HK-2 (cell line): ENCODE data around the gene DUSP8.
"Not testable (repeated sequence)": the region's sequence is repeated elsewhere in the genome, so short reads cannot be mapped to it uniquely, and the experiment has no call there.

Experiments used
- DNase-seq: peaks from one replicate; pipeline ENCODE4 v3.0.0-alpha.2; 2018; ENCODE audit not compliant: unreplicated experiment

The DUSP8 gene

GRCh38 chr11:1516273-1517067 is 55.6 kb downstream of the DUSP8 start:
- DNase-seq = peak; percentile 16

GRCh38 chr11:1515082-1516060 is 56.7 kb downstream of the DUSP8 start:
- DNase-seq = peak; percentile 73

- DNase-seq = no peak
These were observed 57.6 kb downstream of the DUSP8 start for GRCh38 chr11:1514336-1515061.

DNA sequence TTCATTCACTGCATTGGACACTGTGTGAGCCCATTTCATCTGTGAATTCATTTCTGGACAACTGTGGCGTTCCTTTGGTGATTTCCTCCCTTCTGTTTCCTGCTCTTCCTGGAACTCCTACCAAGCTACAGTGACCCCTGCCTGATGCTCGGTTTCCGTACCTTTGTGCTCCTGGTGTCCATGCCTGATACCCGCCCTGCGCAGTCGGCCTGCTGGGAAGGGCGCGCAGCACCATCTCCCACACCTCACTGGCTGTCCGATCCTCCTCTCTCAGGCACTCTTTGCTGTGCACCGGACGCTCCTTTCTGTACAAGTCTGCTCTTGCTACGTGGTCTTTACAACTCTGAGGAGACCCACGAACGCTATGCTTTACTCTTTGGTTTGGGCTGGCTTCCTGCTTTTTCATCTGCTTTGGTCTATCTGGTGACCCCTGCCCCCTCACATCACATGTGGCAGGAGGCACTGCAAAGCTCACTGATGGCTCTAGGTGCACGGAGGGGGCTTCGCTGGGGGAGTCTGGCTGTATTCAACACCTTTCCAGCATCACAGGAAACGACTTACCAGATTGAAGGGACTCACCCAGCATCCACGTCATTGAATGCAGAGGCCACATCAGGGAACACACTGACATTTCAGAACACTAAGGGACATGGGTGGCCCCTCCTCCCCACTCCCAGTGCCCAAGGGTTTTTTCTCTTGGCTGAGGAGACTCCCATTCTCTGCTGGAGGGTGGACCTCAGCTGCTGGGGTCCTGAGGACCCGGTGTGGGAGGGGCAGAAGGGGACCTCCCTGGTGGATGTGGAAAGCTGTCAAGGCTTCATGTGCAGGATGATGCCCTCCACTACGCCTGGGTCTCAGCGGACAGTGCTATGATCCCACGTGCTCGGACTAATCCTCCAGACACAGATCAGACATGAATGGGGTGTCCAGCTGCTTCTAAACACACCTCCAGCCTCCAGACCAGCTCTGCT is 58.5 kb downstream of the DUSP8 start:
- no peak for DNase-seq

DNA sequence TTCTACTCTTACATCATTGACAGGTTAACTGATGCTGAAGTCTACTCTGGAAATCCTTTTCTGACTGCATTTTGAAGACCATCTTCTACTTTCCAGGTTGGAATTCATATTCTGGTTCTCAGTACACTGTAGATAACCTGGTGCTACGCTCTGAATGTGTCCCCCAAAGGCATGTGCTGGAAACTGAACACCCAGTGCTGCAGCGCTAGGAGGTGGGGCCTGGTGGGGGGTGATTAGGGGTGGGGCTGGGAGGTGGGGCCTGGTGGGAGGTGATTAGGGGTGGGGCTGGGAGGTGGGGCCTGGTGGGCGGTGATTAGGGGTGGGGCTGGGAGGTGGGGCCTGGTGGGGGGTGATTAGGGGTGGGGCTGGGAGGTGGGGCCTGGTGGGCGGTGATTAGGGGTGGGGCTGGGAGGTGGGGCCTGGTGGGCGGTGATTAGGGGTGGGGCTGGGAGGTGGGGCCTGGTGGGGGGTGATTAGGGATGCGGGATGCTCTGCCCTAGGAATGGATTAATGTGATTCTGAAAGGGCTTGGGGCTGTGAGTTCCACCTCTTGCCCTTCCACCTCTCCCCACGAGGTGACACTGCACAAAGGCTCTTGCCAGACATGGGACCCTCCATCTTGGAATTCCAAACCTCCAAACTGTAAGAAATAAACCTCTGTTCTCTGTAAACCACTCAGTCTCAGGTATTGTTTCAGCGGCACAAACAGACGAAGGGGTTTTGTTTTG is 59.4 kb downstream of the DUSP8 start:
- DNase-seq = not testable (repeated sequence)

- no peak for DNase-seq
These were observed 60.1 kb downstream of the DUSP8 start for GRCh38 chr11:1511937-1512496.

GRCh38 chr11:1510928-1511327 is 61.1 kb downstream of the DUSP8 start:
- no peak for DNase-seq

DNA sequence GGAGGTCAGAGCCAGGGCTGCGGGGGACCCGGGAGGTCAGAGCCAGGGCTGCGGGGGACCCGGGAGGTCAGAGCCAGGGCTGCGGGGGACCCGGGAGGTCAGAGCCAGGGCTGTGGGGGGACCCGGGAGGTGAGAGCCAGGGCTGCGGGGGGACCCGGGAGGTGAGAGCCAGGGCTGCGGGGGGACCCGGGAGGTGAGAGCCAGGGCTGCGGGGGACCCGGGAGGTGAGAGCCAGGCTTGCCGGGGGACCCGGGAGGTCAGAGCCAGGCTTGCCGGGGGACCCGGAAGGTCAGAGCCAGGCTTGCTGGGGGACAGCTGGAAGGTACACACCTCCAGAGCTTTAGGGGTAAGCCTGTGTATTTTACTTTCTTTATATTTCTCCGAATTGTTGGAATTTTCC is 61.7 kb downstream of the DUSP8 start:
- DNase-seq = not testable (repeated sequence)

DNA sequence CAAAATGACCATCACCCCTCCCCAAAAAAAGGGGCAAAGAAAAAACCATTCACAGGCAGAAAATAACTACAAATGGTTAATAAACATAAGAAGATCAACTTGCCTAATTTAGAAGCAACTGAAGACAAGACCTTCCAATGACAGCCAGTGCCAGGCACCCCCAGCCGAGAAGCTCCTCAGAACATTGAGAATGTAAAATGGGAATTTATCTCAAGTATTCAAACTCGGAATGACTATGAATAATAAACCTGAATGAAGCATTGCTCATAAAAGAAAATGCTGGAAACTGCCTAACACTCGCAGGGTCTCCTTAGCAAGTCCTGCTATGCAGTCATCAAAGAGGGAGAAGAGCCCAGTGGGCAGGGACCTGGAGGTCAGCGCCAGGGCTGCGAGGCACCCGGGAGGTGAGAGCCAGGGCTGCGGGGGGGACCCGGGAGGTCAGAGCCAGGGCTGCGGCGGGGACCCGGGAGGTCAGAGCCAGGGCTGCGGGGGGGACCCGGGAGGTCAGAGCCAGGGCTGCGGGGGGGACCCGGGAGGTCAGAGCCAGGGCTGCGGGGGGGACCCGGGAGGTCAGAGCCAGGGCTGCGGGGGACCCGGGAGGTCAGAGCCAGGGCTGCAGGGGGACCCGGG is 62.3 kb downstream of the DUSP8 start:
- DNase-seq = no peak

DNA sequence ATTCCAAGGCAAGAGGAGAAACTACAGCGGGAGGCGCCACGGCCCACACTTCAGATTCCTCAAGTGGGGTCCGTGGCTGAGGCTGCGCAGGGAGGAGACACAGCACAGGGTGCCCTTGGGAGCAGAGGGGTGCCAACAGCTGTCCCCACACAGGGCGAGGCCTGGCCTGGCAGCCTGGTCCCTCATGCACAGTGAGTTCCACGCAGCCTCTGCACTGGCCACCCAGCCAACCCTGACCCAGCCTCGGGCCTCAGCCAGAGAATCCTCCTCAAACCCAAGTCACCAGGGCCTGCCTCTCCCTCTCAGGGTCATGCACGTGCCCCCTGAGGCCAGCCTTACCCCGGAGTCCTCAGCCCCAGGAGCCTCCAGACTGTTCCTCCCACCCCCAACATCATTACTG is 63.1 kb downstream of the DUSP8 start:
- no peak for DNase-seq

GRCh38 chr11:1508491-1508891 is 63.6 kb downstream of the DUSP8 start:
- no peak for DNase-seq

- DNase-seq = no peak
These were observed 64.5 kb downstream of the DUSP8 start for GRCh38 chr11:1507381-1508140.

DNA sequence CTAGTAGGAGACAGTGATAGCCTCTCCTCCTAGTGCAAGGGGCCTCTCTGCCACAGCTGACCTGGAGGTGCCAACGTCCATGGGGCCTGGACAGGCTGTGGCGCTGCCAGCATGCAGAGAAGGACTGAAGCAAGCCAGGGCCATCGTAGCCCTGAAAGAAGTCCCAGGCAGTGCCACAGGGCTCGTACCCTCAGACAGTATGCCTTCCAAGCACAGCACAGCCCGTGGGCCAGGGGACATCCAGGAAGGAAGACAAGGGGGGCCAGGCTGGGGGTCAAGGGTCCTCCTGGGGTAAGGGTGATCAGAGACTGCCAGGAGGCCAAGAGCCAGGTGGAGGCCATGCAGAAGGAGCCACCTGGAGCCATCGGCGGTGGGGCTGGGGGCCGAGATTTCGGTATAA is 65.1 kb downstream of the DUSP8 start:
- no peak for DNase-seq

GRCh38 chr11:1505480-1505879 is 66.6 kb downstream of the DUSP8 start:
- no peak for DNase-seq

- DNase-seq = no peak
These were observed 67.3 kb downstream of the DUSP8 start for GRCh38 chr11:1504581-1505290.

GRCh38 chr11:1504138-1504537 is 67.9 kb downstream of the DUSP8 start:
- no peak for DNase-seq
